ENCODE results near the gene SLAIN1.

DNA sequence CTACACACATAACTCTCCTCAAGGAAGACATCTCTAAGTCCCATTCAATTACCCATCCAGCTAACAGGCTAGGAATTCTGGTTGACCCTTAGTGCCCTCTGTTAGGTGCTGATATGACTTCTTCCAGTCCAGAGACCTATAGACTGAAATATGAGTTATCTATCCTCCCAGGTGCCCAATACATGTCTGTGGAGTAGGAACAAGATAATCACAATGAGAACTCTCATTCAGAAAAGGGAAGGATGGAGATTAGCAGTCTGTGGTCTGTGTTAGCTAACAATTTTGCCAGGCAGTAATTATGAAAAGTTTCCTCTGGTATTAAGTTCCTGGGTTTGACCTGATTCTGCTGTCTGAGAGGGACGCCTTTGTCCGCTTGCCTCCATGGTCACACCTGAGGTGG is 44.2 kb upstream of the SLAIN1 start:
- no peak for TF ChIP-seq POLR2A (IDR thresholded peaks at IDR 0.05)
- TF ChIP-seq, protein P1, sequence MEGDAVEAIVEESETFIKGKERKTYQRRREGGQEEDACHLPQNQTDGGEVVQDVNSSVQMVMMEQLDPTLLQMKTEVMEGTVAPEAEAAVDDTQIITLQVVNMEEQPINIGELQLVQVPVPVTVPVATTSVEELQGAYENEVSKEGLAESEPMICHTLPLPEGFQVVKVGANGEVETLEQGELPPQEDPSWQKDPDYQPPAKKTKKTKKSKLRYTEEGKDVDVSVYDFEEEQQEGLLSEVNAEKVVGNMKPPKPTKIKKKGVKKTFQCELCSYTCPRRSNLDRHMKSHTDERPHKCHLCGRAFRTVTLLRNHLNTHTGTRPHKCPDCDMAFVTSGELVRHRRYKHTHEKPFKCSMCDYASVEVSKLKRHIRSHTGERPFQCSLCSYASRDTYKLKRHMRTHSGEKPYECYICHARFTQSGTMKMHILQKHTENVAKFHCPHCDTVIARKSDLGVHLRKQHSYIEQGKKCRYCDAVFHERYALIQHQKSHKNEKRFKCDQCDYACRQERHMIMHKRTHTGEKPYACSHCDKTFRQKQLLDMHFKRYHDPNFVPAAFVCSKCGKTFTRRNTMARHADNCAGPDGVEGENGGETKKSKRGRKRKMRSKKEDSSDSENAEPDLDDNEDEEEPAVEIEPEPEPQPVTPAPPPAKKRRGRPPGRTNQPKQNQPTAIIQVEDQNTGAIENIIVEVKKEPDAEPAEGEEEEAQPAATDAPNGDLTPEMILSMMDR (IDR thresholded peaks at IDR 0.05) = no peak
